ENCODE data around the gene TENM4. TPM values are rescaled to one million over a fixed set of nuclear protein-coding genes. Genes with fewer than 3 reads are reported as not detected.

Gene TENM4
- polyA plus RNA-seq, 2 of the 4 experiments (the other 2 are of a cell fraction), result 0.06 to 0.31 TPM

- H3K9me3 ChIP-seq, result no peaks in the 10 kb centered on the region
- no peak overlapping the region for H3K27ac ChIP-seq
- 53% methylated on average over 6 of the region's 6 CpGs for WGBS (ENCODE audit: missing lambda C conversion rate)
- CTCF ChIA-PET, result interaction anchor here (0.6 to 5.2 kb wide), 23 partner anchors 8 to 845 kb away, joined by 3 to 58 read pairs (median 6); no protein-coding TSS in a partner anchor
- FAIRE-seq, result no peak
- DNase-seq (ENCODE audit: low read depth in 1 of 2, low spot score in 1 of 2), result no peak
- no peak for ATAC-seq
- H3K4me3 ChIP-seq, result no peak overlapping the region
- H3K4me2 ChIP-seq, result no peak overlapping the region
- 0 out of 3 replicates have a peak, but pooled peaks cover 3% of the 10 kb centered on the region for H3K4me1 ChIP-seq
- POLR2A ChIA-PET, result no interaction called here
- TF ChIP-seq NPAS2 (CRISPR knock-in tag; IDR thresholded peaks at IDR 0.05; ENCODE audit: borderline replicate concordance) (no peak), POLR2AphosphoS2 (conservative IDR thresholded peaks at IDR 0.05; ENCODE audit: low read length) (no peak), CTCF (IDR thresholded peaks at IDR 0.05) (no peak), BHLHE40 (IDR thresholded peaks at IDR 0.05; ENCODE audit: low read depth, low read length) (no peak), HOXB5 (CRISPR knock-in tag; IDR thresholded peaks at IDR 0.05) (no peak), ZNF302 (CRISPR knock-in tag; IDR thresholded peaks at IDR 0.05) (no peak)
Measured at GRCh38 chr11:78647266-78647915, 793.4 kb downstream of the TENM4 start.

- TF ChIP-seq MYC (IDR thresholded peaks at IDR 0.05; ENCODE audit: borderline replicate concordance, low read length), result no peak
- TF ChIP-seq ZC3H11A (IDR thresholded peaks at IDR 0.05), result no peak
- TF ChIP-seq TFCP2L1 (CRISPR knock-in tag; IDR thresholded peaks at IDR 0.05), result no peak
- TF ChIP-seq SREBF2 (IDR thresholded peaks at IDR 0.05), result no peak
- TF ChIP-seq RAD21 (conservative IDR thresholded peaks at IDR 0.05 in 1 of 2, IDR thresholded peaks at IDR 0.05 in 1 of 2), result peak; percentile 54 to 59
- TF ChIP-seq TP53 (CRISPR knock-in tag; IDR thresholded peaks at IDR 0.05), result no peak
- TF ChIP-seq EP300 (IDR thresholded peaks at IDR 0.05), result no peak
- peak; percentile 69; the same call in 2 of the 3 replicates for TF ChIP-seq SMC3 (IDR thresholded peaks at IDR 0.05)
- no peak for TF ChIP-seq ESRRA (IDR thresholded peaks at IDR 0.05; ENCODE audit: borderline replicate concordance, low read length)
- TF ChIP-seq CTCF (IDR thresholded peaks at IDR 0.05), result peak; percentile 75
- no peak for TF ChIP-seq JUN (IDR thresholded peaks at IDR 0.05)
- ChIA-PET POLR2A (no interaction called here), CTCF (interaction anchor here (0.6 to 5.2 kb wide), 44 partner anchors 9 to 1509 kb away, joined by 3 to 58 read pairs (median 6); no protein-coding TSS in a partner anchor)
- WGBS (ENCODE audit: missing lambda C conversion rate), result 4% methylated on average over 7 of the region's 7 CpGs
- H3K9me3 ChIP-seq, result no peaks in the 10 kb centered on the region
- H3K27ac ChIP-seq, result no peak overlapping the region
- H3K4me1 ChIP-seq, result 0 out of 3 replicates have a peak, but pooled peaks cover 3% of the 10 kb centered on the region
- DNase-seq (ENCODE audit: low read depth in 1 of 2, low spot score in 1 of 2) (peak; percentile 54 to 60), ATAC-seq (peak; percentile 63 to 91; a peak in 5 of 6 replicates), FAIRE-seq (peak; percentile 76)
- no peak overlapping the region for H3K4me2 ChIP-seq
- H3K4me3 ChIP-seq, result no peak overlapping the region
Measured at GRCh38 chr11:78646564-78647185, 794.2 kb downstream of the TENM4 start.
